Liver (tissue), 9 donors: Measurements from ENCODE around the gene FARS2. TPM values are rescaled to one million over a fixed set of nuclear protein-coding genes. Genes with fewer than 3 reads are reported as not detected.

Experiments used
- DNase-seq: peaks from one replicate; pipeline ENCODE4 v3.0.0-alpha.2; 2017; ENCODE audit warnings: low spot score
- H3K27ac ChIP-seq, 2 donors: one replicate each; pipeline ENCODE4 v1.7.0; 2013; ENCODE audit warnings: inconsistent platforms in 2 of 2, low read length in 2 of 2, control low read depth in 1 of 2, low read depth in 1 of 2, mild to moderate bottlenecking in 1 of 2
- H3K27me3 ChIP-seq, 4 donors: one replicate each; pipeline versions ENCODE4 v1.6.1 to v1.7.0; 2013; ENCODE audit warnings: low read length in 3 of 4, inconsistent platforms in 1 of 4, mild to moderate bottlenecking in 1 of 4, moderate library complexity in 1 of 4; ENCODE audit not compliant: control insufficient read depth in 4 of 4, insufficient read depth in 4 of 4
- H3K36me3 ChIP-seq, 4 donors: one replicate each; pipeline versions ENCODE4 v1.6.1 to v1.7.0; 2013; ENCODE audit warnings: low read length in 3 of 4, mild to moderate bottlenecking in 3 of 4, low read depth in 1 of 4, moderate library complexity in 1 of 4; ENCODE audit not compliant: control insufficient read depth in 4 of 4, insufficient read depth in 3 of 4
- H3K4me1 ChIP-seq, 4 donors: one replicate each; pipeline versions ENCODE4 v1.6.1 to v1.7.0; 2013; ENCODE audit warnings: low read length in 3 of 4, mild to moderate bottlenecking in 3 of 4, moderate library complexity in 1 of 4; ENCODE audit not compliant: control insufficient read depth in 4 of 4, insufficient read depth in 4 of 4
- H3K4me3 ChIP-seq, 3 donors: one replicate each; pipeline versions ENCODE4 v1.6.1 to v1.7.0; 2013; ENCODE audit warnings: low read length in 3 of 3, control low read depth in 1 of 3, low read depth in 1 of 3, mild to moderate bottlenecking in 1 of 3
- H3K9ac ChIP-seq, 2 donors: one replicate each; pipeline ENCODE4 v1.7.0; 2013; ENCODE audit warnings: low read length in 2 of 2, mild to moderate bottlenecking in 2 of 2, moderate library complexity in 2 of 2, control low read depth in 1 of 2, low read depth in 1 of 2
- H3K9me3 ChIP-seq, 4 donors: one replicate each; pipeline versions ENCODE4 v1.6.1 to v1.7.0; 2013; ENCODE audit warnings: low read length in 3 of 4; ENCODE audit not compliant: control insufficient read depth in 4 of 4
- EGR1 ChIP-seq, 2 donors: IDR thresholded peaks; 2 replicates each; pipeline ENCODE4 v1.6.1; 2016 to 2018; ENCODE audit warnings: antibody characterized with exemption in 2 of 2, low read depth in 2 of 2
- FOXA1 ChIP-seq: IDR thresholded peaks from 2 replicates; pipeline ENCODE4 v1.6.1; 2016; ENCODE audit warnings: antibody characterized with exemption
- FOXA2 ChIP-seq: IDR thresholded peaks from 2 replicates; pipeline ENCODE4 v1.6.1; 2016; ENCODE audit warnings: antibody characterized with exemption
- GABPA ChIP-seq, 2 donors: IDR thresholded peaks in 1 of 2; conservative IDR thresholded peaks in 1 of 2; 2 replicates each; pipeline ENCODE4 v1.6.1; 2016; ENCODE audit warnings: antibody characterized with exemption in 2 of 2, mild to moderate bottlenecking in 1 of 2, moderate library complexity in 1 of 2
- HNF4A ChIP-seq, 2 donors: conservative IDR thresholded peaks; 2 replicates each; pipeline ENCODE4 v1.6.1; 2016; ENCODE audit warnings: antibody characterized with exemption in 2 of 2, mild to moderate bottlenecking in 2 of 2
- HNF4G ChIP-seq: IDR thresholded peaks from 2 replicates; pipeline ENCODE4 v1.6.1; 2016; ENCODE audit warnings: antibody characterized with exemption
- JUND ChIP-seq, 2 donors: IDR thresholded peaks; 2 replicates each; pipeline ENCODE4 v1.6.1; 2016; ENCODE audit warnings: antibody characterized with exemption in 2 of 2
- NR2F2 ChIP-seq: IDR thresholded peaks from 2 replicates; pipeline ENCODE4 v1.6.1; 2016; ENCODE audit warnings: antibody characterized with exemption
- REST ChIP-seq: IDR thresholded peaks from 2 replicates; pipeline ENCODE4 v1.6.1; 2016; ENCODE audit warnings: antibody characterized with exemption, mild to moderate bottlenecking
- RXRA ChIP-seq, 2 donors: IDR thresholded peaks; 2 replicates each; pipeline ENCODE4 v1.6.1; 2017 to 2018; ENCODE audit warnings: antibody characterized with exemption in 2 of 2, mild to moderate bottlenecking in 1 of 2
- SP1 ChIP-seq: IDR thresholded peaks from 2 replicates; pipeline ENCODE4 v1.6.1; 2018; ENCODE audit warnings: antibody characterized with exemption, mild to moderate bottlenecking
- TAF1 ChIP-seq: conservative IDR thresholded peaks from 2 replicates; pipeline ENCODE4 v1.6.1; 2016; ENCODE audit warnings: antibody characterized with exemption, mild to moderate bottlenecking
- YY1 ChIP-seq: IDR thresholded peaks from 2 replicates; pipeline ENCODE4 v1.6.1; 2016; ENCODE audit warnings: antibody characterized with exemption, mild to moderate bottlenecking
- whole genome bisulfite sequencing: extraction: QIAGEN DNeasy Blood & Tissue Kit; methylation state at CpG from one replicate; pipeline ENCODE4 v1.1.7; 2013; 5-methylcytosine and 5-hydroxymethylcytosine counted together
- polyA plus RNA-seq, 2 donors: library from polyadenylated mRNA; stranded (reverse) in 1 of 2; unstranded in 1 of 2; fragments of 200-250 nt in 1 of 2; fragments of >200 nt in 1 of 2; fragmentation: Nextera tagmentation in 1 of 2; extraction: Ambion mirVana in 1 of 2; gene quantifications; one replicate each; pipeline versions ENCODE4 v1.2.1 to v1.2.3, GENCODE V29; 2013 to 2015
- total RNA-seq, 2 donors: library from RNA; depleted of rRNA; stranded (reverse); fragments of >200 nt; gene quantifications; one replicate each; pipeline ENCODE4 v1.2.3, GENCODE V29; 2014
- TF ChIP-seq, protein P1 (sequence below): fragments of 150-350 bp; IDR thresholded peaks from 2 replicates; pipeline ENCODE4 v1.5.1; 2017; ENCODE audit warnings: improper control_type of control experiment, low read depth, low read length; ENCODE audit not compliant: missing input control
- TF ChIP-seq, protein P2 (sequence below): IDR thresholded peaks from 2 replicates; pipeline ENCODE4 v1.6.1; 2016; ENCODE audit warnings: antibody characterized with exemption
- TF ChIP-seq, protein P3 (sequence below): IDR thresholded peaks from 2 replicates; pipeline ENCODE4 v1.6.1; 2016; ENCODE audit warnings: antibody characterized with exemption
- TF ChIP-seq, protein P4 (sequence below): IDR thresholded peaks from 2 replicates; pipeline ENCODE4 v1.6.1; 2016; ENCODE audit warnings: antibody characterized with exemption
- donor health status: healthy.
- donor health status: healthy.
- donor health status: healthy.
- donor health status: healthy.
- donor health status: healthy.

FARS2 gene
- total and polyA plus RNA-seq, 4 donors, result 7.8 to 25.9 (median 11.2) TPM

DNA sequence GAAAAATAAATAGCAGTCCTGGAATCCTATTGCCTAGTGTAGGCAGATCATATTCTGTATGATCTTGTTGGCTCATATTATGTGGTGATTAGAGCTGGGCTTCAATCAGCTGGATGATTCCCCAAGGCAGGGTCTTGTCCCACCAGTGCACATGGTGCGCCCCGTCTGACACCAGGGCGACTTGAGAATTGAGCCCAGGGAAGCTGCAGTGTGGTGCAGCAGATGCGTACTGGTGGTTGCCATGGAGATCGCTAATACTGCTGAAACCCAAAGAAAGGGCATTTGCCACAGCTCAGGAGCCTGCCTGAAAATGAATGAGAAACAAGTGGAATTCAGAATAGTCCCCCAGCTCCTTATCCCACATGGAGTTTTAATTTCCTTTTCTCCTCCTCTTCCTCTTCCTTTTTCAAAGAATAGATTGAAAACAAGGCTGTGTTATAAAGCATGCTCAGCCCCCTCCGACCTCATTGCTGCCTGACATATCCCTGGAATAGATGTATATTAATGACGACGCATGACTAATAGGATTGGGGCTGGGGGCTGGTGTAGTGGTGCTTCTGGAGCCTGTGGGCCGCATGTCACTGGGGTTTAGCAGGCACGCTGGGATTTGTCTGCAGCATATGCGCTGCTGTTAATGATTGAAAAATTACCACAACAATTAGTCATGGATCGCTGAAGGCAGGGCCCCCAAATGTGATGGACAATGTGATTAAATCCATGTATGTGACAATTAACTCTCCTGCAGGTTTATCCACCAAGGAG is 210.5 kb downstream of the FARS2 start (continued):
- no peak for TF ChIP-seq REST
- no peak for TF ChIP-seq HNF4G
- no peak for TF ChIP-seq YY1
- no peak for TF ChIP-seq HNF4A (conservative IDR thresholded peaks at IDR 0.05)
- TF ChIP-seq SP1, result no peak

DNA sequence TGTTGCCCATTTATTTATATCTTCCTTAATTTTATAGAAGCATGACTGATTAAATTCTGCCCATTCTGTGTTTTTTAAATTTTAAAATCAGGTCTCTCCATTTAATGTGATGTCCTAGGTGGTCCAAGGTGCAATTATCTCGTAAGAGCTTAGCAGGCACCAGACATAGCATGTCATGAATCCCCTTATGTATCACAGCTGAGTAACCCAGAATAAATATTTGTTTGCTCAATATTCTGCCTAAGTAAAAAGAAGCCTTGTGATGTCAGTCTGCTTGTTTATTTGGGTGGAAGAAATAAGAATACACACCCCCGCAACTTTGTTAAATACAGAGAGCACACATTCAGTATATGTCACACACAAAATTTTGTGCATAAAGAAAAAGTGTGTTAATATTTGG is 211.3 kb downstream of the FARS2 start:
- no peaks in the 10 kb centered on the region for H3K27me3 ChIP-seq
- 98% methylated on average over 2 of the region's 2 CpGs for WGBS

More for the DNA sequence above, 211.3 kb downstream of the FARS2 start:
- H3K9me3 ChIP-seq, result no peaks in the 10 kb centered on the region
- H3K27ac ChIP-seq, result no peak overlapping the region
- no peak for DNase-seq
- H3K36me3 ChIP-seq, result no peaks in the 10 kb centered on the region
- no peak overlapping the region for H3K9ac ChIP-seq
- H3K4me1 ChIP-seq, result no peaks in the 10 kb centered on the region
- TF ChIP-seq HNF4A (conservative IDR thresholded peaks at IDR 0.05) (no peak), FOXA1 (no peak), TAF1 (no peak), REST (no peak), NR2F2 (no peak), RXRA (IDR thresholded peaks at IDR 0.05) (no peak), EGR1 (IDR thresholded peaks at IDR 0.05; ENCODE audit: low read depth in 2 of 2) (no peak), YY1 (no peak), JUND (IDR thresholded peaks at IDR 0.05) (no peak), FOXA2 (no peak), GABPA (IDR thresholded peaks at IDR 0.05 in 1 of 2, conservative IDR thresholded peaks at IDR 0.05 in 1 of 2) (no peak), HNF4G (no peak)
- TF ChIP-seq, protein P1, sequence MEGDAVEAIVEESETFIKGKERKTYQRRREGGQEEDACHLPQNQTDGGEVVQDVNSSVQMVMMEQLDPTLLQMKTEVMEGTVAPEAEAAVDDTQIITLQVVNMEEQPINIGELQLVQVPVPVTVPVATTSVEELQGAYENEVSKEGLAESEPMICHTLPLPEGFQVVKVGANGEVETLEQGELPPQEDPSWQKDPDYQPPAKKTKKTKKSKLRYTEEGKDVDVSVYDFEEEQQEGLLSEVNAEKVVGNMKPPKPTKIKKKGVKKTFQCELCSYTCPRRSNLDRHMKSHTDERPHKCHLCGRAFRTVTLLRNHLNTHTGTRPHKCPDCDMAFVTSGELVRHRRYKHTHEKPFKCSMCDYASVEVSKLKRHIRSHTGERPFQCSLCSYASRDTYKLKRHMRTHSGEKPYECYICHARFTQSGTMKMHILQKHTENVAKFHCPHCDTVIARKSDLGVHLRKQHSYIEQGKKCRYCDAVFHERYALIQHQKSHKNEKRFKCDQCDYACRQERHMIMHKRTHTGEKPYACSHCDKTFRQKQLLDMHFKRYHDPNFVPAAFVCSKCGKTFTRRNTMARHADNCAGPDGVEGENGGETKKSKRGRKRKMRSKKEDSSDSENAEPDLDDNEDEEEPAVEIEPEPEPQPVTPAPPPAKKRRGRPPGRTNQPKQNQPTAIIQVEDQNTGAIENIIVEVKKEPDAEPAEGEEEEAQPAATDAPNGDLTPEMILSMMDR, result no peak
- TF ChIP-seq, protein P2, sequence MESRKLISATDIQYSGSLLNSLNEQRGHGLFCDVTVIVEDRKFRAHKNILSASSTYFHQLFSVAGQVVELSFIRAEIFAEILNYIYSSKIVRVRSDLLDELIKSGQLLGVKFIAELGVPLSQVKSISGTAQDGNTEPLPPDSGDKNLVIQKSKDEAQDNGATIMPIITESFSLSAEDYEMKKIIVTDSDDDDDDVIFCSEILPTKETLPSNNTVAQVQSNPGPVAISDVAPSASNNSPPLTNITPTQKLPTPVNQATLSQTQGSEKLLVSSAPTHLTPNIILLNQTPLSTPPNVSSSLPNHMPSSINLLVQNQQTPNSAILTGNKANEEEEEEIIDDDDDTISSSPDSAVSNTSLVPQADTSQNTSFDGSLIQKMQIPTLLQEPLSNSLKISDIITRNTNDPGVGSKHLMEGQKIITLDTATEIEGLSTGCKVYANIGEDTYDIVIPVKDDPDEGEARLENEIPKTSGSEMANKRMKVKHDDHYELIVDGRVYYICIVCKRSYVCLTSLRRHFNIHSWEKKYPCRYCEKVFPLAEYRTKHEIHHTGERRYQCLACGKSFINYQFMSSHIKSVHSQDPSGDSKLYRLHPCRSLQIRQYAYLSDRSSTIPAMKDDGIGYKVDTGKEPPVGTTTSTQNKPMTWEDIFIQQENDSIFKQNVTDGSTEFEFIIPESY, result no peak
- TF ChIP-seq, protein P3, sequence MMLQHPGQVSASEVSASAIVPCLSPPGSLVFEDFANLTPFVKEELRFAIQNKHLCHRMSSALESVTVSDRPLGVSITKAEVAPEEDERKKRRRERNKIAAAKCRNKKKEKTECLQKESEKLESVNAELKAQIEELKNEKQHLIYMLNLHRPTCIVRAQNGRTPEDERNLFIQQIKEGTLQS, result no peak
- TF ChIP-seq, protein P4, sequence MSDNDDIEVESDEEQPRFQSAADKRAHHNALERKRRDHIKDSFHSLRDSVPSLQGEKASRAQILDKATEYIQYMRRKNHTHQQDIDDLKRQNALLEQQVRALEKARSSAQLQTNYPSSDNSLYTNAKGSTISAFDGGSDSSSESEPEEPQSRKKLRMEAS, result no peak
- H3K4me3 ChIP-seq, result no peak overlapping the region
